Neural progenitor cell (in vitro differentiated cells): Measurements from ENCODE around the gene MYH9. TPM values are rescaled to one million over a fixed set of nuclear protein-coding genes. Genes with fewer than 3 reads are reported as not detected.

Source experiments
- DNase-seq: peaks from one replicate; pipeline ENCODE4 v3.0.0-alpha.2; 2016; ENCODE audit warnings: low spot score
- H2AFZ ChIP-seq: fragments of 200-600 bp; sonication (generic); replicated peaks from 2 replicates; pipeline ENCODE4 v1.6.1; 2016; ENCODE audit warnings: antibody characterized with exemption
- H3F3A ChIP-seq: fragments of 200-600 bp; sonication (generic); 2 replicates; pipeline ENCODE4 v1.6.1; 2016; ENCODE audit warnings: antibody characterized with exemption, low read depth
- H3K27ac ChIP-seq: fragments of 200-600 bp; sonication (generic); 2 replicates; pipeline ENCODE4 v1.5.1; 2016; ENCODE audit warnings: mild to moderate bottlenecking
- H3K27me3 ChIP-seq: fragments of 200-600 bp; sonication (generic); 2 replicates; pipeline ENCODE4 v1.6.1; 2016; ENCODE audit warnings: mild to moderate bottlenecking, moderate library complexity
- H3K36me3 ChIP-seq: fragments of 200-600 bp; sonication (generic); 2 replicates; pipeline ENCODE4 v1.5.1; 2016
- H3K4me1 ChIP-seq: fragments of 200-600 bp; sonication (generic); 2 replicates; pipeline ENCODE4 v1.6.1; 2016; ENCODE audit warnings: mixed run types
- H3K4me2 ChIP-seq: fragments of 200-600 bp; sonication (generic); 2 replicates; pipeline ENCODE4 v1.6.1; 2016
- H3K4me3 ChIP-seq: fragments of 200-600 bp; sonication (generic); 2 replicates; pipeline ENCODE4 v1.5.1; 2016
- H3K79me2 ChIP-seq: fragments of 200-600 bp; sonication (generic); 2 replicates; pipeline ENCODE4 v1.6.1; 2016; ENCODE audit warnings: low read depth
- H3K9ac ChIP-seq: fragments of 200-600 bp; sonication (generic); 2 replicates; pipeline ENCODE4 v1.6.1; 2016
- H3K9me3 ChIP-seq: fragments of 200-600 bp; sonication (generic); 2 replicates; pipeline ENCODE4 v1.5.1; 2016; ENCODE audit warnings: low read depth
- H4K20me1 ChIP-seq: fragments of 200-600 bp; sonication (generic); 2 replicates; pipeline ENCODE4 v1.6.1; 2016; ENCODE audit warnings: low read depth
- H3K27ac Mint-ChIP-seq: 3 replicates; pipeline ENCODE4 v1.8.0; 2021; ENCODE audit warnings: mixed read lengths
- H3K27me3 Mint-ChIP-seq: 2 replicates; pipeline ENCODE4 v1.8.0; 2022; ENCODE audit warnings: low read depth, mild to moderate bottlenecking, inconsistent platforms, moderate library complexity, mixed read lengths; ENCODE audit not compliant: insufficient read depth
- H3K36me3 Mint-ChIP-seq: 3 replicates; pipeline ENCODE4 v1.8.0; 2021; ENCODE audit warnings: mixed read lengths
- H3K4me1 Mint-ChIP-seq: 3 replicates; pipeline ENCODE4 v1.8.0; 2021; ENCODE audit warnings: mixed read lengths
- H3K4me3 Mint-ChIP-seq: 3 replicates; pipeline ENCODE4 v1.8.0; 2021; ENCODE audit warnings: mild to moderate bottlenecking, moderate library complexity, mixed read lengths
- H3K9me3 Mint-ChIP-seq: 3 replicates; pipeline ENCODE4 v1.8.0; 2020; ENCODE audit warnings: mixed read lengths
- EZH2 ChIP-seq: fragments of 200-600 bp; sonication (generic); IDR thresholded peaks from 2 replicates; pipeline ENCODE4 v1.6.1; 2017; ENCODE audit warnings: antibody characterized with exemption, mild to moderate bottlenecking, moderate library complexity
- EZH2phosphoT487 ChIP-seq: fragments of 200-600 bp; sonication (generic); IDR thresholded peaks from 2 replicates; pipeline ENCODE4 v1.6.1; 2017; ENCODE audit warnings: antibody characterized with exemption
- total RNA-seq: library from RNA; depleted of rRNA; stranded (reverse); fragments of >200 nt; gene quantifications from 2 replicates; pipeline ENCODE4 v1.2.3, GENCODE V29; 2015; ENCODE audit warnings: low replicate concordance
- TF ChIP-seq, protein P1 (sequence below): fragments of 200-600 bp; sonication (generic); IDR thresholded peaks from 2 replicates; pipeline ENCODE4 v1.5.1; 2017; ENCODE audit warnings: antibody characterized with exemption, mild to moderate bottlenecking

The MYH9 gene
- total RNA-seq, 1 donor from 2014 or later, result 77.2 TPM

DNA sequence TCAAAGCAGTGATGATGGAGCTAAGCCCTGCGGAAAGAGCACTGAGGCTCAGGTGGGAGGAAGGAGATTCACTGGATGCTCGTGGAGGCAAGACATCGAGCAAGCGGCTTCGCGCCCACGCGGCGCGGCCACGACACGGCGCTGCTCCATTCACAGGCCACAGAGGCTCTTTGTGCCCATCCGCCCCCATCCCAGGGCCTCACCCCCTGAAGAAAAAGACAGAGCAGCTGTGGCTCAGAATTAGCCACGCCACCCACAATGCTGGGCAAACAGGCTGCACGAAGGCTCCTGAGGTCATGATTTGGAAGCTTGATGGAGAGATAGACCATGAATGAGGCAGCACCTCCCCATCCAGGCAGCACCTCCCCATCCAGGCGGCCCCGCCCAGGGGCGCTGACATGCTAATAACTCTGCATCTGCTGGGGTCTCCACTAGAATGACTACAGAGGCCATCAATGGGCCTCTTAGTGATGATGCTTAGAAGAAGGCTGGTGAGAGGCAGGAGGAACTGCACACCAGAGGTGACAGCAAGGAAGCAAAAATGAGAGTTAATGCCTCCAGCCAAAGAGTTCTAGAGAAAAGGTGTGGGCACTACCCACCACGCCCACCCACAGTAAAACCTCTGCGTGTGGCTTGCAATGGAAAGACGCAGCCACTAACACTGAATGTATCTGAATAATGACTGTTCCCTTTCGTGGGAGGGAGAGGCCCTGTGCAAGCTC lies 43.5 kb downstream of the MYH9 start:
- Mint-ChIP-seq H3K36me3 (peaks cover 33% of the 10 kb centered on the region), H3K4me1 (peaks cover 14% of the 10 kb centered on the region), H3K27ac (peak overlapping the region; percentile 68), H3K4me3 (no peak overlapping the region), H3K9me3 (no peaks in the 10 kb centered on the region), H3K27me3 (peaks cover 5% of the 10 kb centered on the region)
- no peak overlapping the region for H3K27ac ChIP-seq
- no peak for DNase-seq
- no peaks in the 10 kb centered on the region for H3K27me3 ChIP-seq
- H3F3A ChIP-seq, result no peaks in the 10 kb centered on the region
- H3K36me3 ChIP-seq, result no peaks in the 10 kb centered on the region
- H3K4me1 ChIP-seq, result peaks cover 13% of the 10 kb centered on the region
- H2AFZ ChIP-seq, result no peak overlapping the region
- H3K79me2 ChIP-seq, result peaks cover 70% of the 10 kb centered on the region
- H3K4me2 ChIP-seq, result no peak overlapping the region
- H3K9ac ChIP-seq, result no peak overlapping the region
- H4K20me1 ChIP-seq, result peaks cover 67% of the 10 kb centered on the region
- H3K9me3 ChIP-seq, result no peaks in the 10 kb centered on the region
- TF ChIP-seq EZH2phosphoT487 (no peak), EZH2 (no peak)
- TF ChIP-seq, protein P1, sequence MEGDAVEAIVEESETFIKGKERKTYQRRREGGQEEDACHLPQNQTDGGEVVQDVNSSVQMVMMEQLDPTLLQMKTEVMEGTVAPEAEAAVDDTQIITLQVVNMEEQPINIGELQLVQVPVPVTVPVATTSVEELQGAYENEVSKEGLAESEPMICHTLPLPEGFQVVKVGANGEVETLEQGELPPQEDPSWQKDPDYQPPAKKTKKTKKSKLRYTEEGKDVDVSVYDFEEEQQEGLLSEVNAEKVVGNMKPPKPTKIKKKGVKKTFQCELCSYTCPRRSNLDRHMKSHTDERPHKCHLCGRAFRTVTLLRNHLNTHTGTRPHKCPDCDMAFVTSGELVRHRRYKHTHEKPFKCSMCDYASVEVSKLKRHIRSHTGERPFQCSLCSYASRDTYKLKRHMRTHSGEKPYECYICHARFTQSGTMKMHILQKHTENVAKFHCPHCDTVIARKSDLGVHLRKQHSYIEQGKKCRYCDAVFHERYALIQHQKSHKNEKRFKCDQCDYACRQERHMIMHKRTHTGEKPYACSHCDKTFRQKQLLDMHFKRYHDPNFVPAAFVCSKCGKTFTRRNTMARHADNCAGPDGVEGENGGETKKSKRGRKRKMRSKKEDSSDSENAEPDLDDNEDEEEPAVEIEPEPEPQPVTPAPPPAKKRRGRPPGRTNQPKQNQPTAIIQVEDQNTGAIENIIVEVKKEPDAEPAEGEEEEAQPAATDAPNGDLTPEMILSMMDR, result no peak
- H3K4me3 ChIP-seq, result no peak overlapping the region

GRCh38 chr22:36343720-36344105 lies 44.1 kb downstream of the MYH9 start:
- Histone ChIP-seq H3K4me1 (peaks cover 13% of the 10 kb centered on the region), H3K79me2 (peaks cover 69% of the 10 kb centered on the region), H3K4me2 (no peak overlapping the region), H3K27ac (no peak overlapping the region), H3K9me3 (no peaks in the 10 kb centered on the region), H3K36me3 (no peaks in the 10 kb centered on the region), H3K27me3 (no peaks in the 10 kb centered on the region), H3K4me3 (no peak overlapping the region), H4K20me1 (peaks cover 63% of the 10 kb centered on the region), H2AFZ (no peak overlapping the region), H3F3A (no peaks in the 10 kb centered on the region), H3K9ac (no peak overlapping the region)
- H3K9me3 Mint-ChIP-seq, result no peaks in the 10 kb centered on the region
- H3K36me3 Mint-ChIP-seq, result peaks cover 34% of the 10 kb centered on the region
- TF ChIP-seq EZH2 (no peak), EZH2phosphoT487 (no peak)
- TF ChIP-seq, protein P1, result no peak
- no peak overlapping the region for H3K4me3 Mint-ChIP-seq
- DNase-seq, result no peak
- H3K27me3 Mint-ChIP-seq, result peaks cover 5% of the 10 kb centered on the region
- no peak overlapping the region for H3K27ac Mint-ChIP-seq
- H3K4me1 Mint-ChIP-seq, result peaks cover 14% of the 10 kb centered on the region

GRCh38 chr22:36343070-36343719 lies 44.6 kb downstream of the MYH9 start:
- no peaks in the 10 kb centered on the region for H3K27me3 ChIP-seq
- no peak for DNase-seq
- no peaks in the 10 kb centered on the region for H3K36me3 ChIP-seq
- TF ChIP-seq EZH2 (no peak), EZH2phosphoT487 (no peak)
- TF ChIP-seq, protein P1, result no peak
- H3F3A ChIP-seq, result no peaks in the 10 kb centered on the region
- Mint-ChIP-seq H3K36me3 (peaks cover 34% of the 10 kb centered on the region), H3K27ac (peak overlapping the region; percentile 66), H3K27me3 (peaks cover 5% of the 10 kb centered on the region), H3K9me3 (no peaks in the 10 kb centered on the region), H3K4me1 (peaks cover 14% of the 10 kb centered on the region), H3K4me3 (no peak overlapping the region)
- H3K4me2 ChIP-seq, result no peak overlapping the region
- peaks cover 63% of the 10 kb centered on the region for H4K20me1 ChIP-seq
- peaks cover 13% of the 10 kb centered on the region for H3K4me1 ChIP-seq
- no peak overlapping the region for H3K4me3 ChIP-seq
- no peak overlapping the region for H3K9ac ChIP-seq
- H3K9me3 ChIP-seq, result no peaks in the 10 kb centered on the region
- peaks cover 73% of the 10 kb centered on the region for H3K79me2 ChIP-seq
- no peak overlapping the region for H2AFZ ChIP-seq
- no peak overlapping the region for H3K27ac ChIP-seq
